SU-DHL-6 (cell line): ENCODE data around the gene EXOC4.

ENCODE experiments used
- CTCF ChIP-seq: fragments of 200-600 bp; sonication (generic); IDR thresholded peaks from one replicate; pipeline ENCODE4 v1.5.1; 2017; ENCODE audit warnings: antibody characterized with exemption, mild to moderate bottlenecking, low read length, moderate library complexity; ENCODE audit not compliant: insufficient read depth, poor library complexity, severe bottlenecking
- EZH2phosphoT487 ChIP-seq: fragments of 200-600 bp; sonication (generic), shearing (Covaris generic); conservative IDR thresholded peaks from 2 replicates; pipeline ENCODE4 v1.6.1; 2018; ENCODE audit warnings: mild to moderate bottlenecking, antibody characterized with exemption, low read length, moderate library complexity, mixed read lengths

DNA sequence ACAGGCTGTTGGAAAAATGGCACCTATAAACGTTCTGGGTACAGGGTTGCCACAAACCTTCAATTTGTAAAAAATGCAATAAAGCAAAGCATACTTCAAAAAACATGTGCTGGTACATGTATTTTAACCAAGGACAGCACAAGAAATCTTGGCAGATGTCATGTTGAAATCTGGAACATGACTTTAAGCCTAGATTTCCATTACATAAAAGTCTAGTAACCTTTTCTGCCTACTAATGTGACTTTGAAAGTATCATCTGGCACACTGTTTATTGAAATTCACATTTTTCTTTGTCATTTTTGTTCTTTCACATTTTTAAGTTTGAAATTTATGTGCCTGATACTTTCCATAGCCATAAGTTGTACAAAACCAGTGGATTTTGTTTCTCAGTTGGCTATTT, 296.8 kb downstream of the EXOC4 start:
- TF ChIP-seq CTCF (no peak), EZH2phosphoT487 (no peak)
